Cardiac muscle cell (in vitro differentiated cells and primary cell): ENCODE data around the gene SSRP1. TPM values are rescaled to one million over a fixed set of nuclear protein-coding genes. Genes with fewer than 3 reads are reported as not detected.
"Not testable (repeated sequence)": the region's sequence is repeated elsewhere in the genome, so short reads cannot be mapped to it uniquely, and the experiment has no call there.

Source experiments
- DNase-seq, 2 donors: peaks; one replicate each; pipeline versions ENCODE4 v3.0.0 to v3.0.0-alpha.2; 2010 to 2017; ENCODE audit warnings: low read depth in 1 of 2, low spot score in 1 of 2
- H3K27ac ChIP-seq: fragments of 200-600 bp; sonication (generic); 2 replicates; pipeline ENCODE4 v1.5.1; 2016
- H3K27me3 ChIP-seq: fragments of 200-600 bp; sonication (generic); 2 replicates; pipeline ENCODE4 v1.6.0; 2016; ENCODE audit warnings: control low read depth
- H3K36me3 ChIP-seq: fragments of 200-600 bp; sonication (generic); 2 replicates; pipeline ENCODE4 v1.5.1; 2016; ENCODE audit warnings: control low read depth
- H3K4me1 ChIP-seq: fragments of 200-600 bp; sonication (generic); 2 replicates; pipeline ENCODE4 v1.8.1; 2017; ENCODE audit warnings: low read depth, mild to moderate bottlenecking, mixed run types
- H3K4me3 ChIP-seq: fragments of 200-600 bp; sonication (generic); 2 replicates; pipeline ENCODE4 v1.5.1; 2016; ENCODE audit warnings: mild to moderate bottlenecking
- H3K9me3 ChIP-seq: fragments of 200-600 bp; sonication (generic); 2 replicates; pipeline ENCODE4 v1.5.1; 2017; ENCODE audit warnings: low read depth, mild to moderate bottlenecking, control low read depth
- CTCF ChIP-seq: IDR thresholded peaks from 2 replicates; pipeline ENCODE4 v1.5.1; 2012; ENCODE audit warnings: low read depth, mild to moderate bottlenecking, low read length
- polyA plus RNA-seq: library from polyadenylated mRNA; unstranded; fragments of >200 nt; fragmentation: Nextera tagmentation; extraction: Ambion mirVana; gene quantifications from 2 replicates; pipeline ENCODE4 v1.2.1, GENCODE V29; 2016
- total RNA-seq: library from RNA; depleted of rRNA; stranded (reverse); fragments of >200 nt; gene quantifications from 2 replicates; pipeline ENCODE4 v1.2.3, GENCODE V29; 2016

The SSRP1 gene
- total and polyA plus RNA-seq, 2 experiments from 2014 or later: 87.0 to 180 TPM

DNA sequence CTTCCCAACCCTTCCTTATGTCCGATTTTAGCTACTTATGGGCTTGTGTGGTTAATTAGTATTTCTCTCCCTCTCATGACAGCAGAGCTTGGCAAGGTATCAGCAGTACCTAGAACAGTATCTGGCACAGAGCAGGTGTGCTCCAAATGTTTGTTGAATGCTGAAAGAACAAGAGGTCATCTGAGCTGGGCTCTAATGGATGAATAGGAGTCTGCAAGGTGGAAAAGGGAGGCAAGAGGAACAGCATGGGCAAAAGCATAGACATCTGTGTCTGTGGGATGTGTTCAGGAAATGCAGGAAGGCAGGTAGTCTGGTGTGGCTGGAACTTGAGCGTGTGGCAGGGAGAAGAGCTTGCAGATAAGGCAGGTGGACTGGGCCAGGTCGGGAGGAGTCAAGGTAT, 26.2 kb upstream of the SSRP1 start:
- Histone ChIP-seq H3K4me3 (no peak overlapping the region), H3K9me3 (no peaks in the 10 kb centered on the region), H3K4me1 (no peaks in the 10 kb centered on the region), H3K27ac (no peak overlapping the region), H3K27me3 (no peaks in the 10 kb centered on the region), H3K36me3 (no peaks in the 10 kb centered on the region)
- TF ChIP-seq CTCF: no peak
- no peak for DNase-seq

GRCh38 chr11:57361420-57361819, 25.7 kb upstream of the SSRP1 start:
- not testable (repeated sequence) for H3K4me3 ChIP-seq, H3K27me3 ChIP-seq, DNase-seq, H3K4me1 ChIP-seq, H3K9me3 ChIP-seq, H3K27ac ChIP-seq, H3K36me3 ChIP-seq

DNA sequence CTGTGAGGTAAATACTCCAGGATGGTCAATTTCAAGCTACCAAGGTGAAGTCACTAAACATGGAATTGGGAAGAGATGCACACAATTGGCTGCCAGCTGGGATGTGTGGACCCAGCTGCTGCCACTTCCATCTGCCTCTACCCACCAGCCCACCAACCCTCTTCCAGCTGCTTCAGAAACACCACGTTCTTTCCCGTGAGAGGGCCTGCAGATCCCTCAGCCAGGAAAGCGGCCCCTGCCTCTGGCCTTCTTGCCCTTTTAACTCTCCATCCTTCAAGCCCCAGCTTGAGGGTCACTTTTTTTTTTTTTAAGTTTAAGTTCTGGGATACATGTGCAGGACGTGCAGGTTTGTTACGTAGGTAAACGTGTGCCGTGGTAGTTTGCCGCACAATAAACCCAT, 25.3 kb upstream of the SSRP1 start:
- no peak for DNase-seq
- Histone ChIP-seq H3K27ac (no peak overlapping the region), H3K27me3 (no peaks in the 10 kb centered on the region), H3K4me1 (no peaks in the 10 kb centered on the region), H3K9me3 (no peaks in the 10 kb centered on the region), H3K36me3 (no peaks in the 10 kb centered on the region), H3K4me3 (no peak overlapping the region)
- TF ChIP-seq CTCF: no peak

- Histone ChIP-seq H3K9me3 (no peaks in the 10 kb centered on the region), H3K27me3 (no peaks in the 10 kb centered on the region), H3K27ac (no peak overlapping the region), H3K4me3 (no peak overlapping the region), H3K4me1 (no peaks in the 10 kb centered on the region), H3K36me3 (no peaks in the 10 kb centered on the region)
- DNase-seq: no peak
- no peak for TF ChIP-seq CTCF
These were observed 24.4 kb upstream of the SSRP1 start for GRCh38 chr11:57359896-57360690.

DNA sequence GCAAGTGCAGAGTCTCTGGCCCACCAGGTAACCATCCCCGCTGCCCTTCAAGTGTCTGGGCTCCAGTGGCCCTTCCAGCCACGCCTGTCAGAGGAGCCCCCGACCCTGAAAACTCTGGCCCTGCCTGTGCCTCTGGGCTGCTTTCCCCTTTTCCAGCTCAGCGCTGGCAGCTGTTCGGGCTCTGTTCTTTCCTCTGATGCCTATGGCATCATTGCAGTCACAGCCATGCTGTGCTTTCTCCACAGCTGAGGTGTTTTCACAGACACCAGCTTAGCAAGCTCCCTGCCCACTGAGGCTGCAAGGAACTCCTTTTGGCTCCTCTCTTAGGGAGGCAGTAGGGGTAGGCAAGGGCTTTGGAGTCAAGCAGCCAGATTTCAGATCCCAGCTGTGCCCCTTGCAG, 23.7 kb upstream of the SSRP1 start:
- no peak for TF ChIP-seq CTCF
- no peaks in the 10 kb centered on the region for H3K9me3 ChIP-seq
- no peaks in the 10 kb centered on the region for H3K36me3 ChIP-seq
- no peak overlapping the region for H3K27ac ChIP-seq
- no peak for DNase-seq
- peaks cover 5% of the 10 kb centered on the region for H3K4me1 ChIP-seq
- no peaks in the 10 kb centered on the region for H3K27me3 ChIP-seq
- no peak overlapping the region for H3K4me3 ChIP-seq

GRCh38 chr11:57358991-57359390, 23.3 kb upstream of the SSRP1 start:
- TF ChIP-seq CTCF: no peak
- no peak overlapping the region for H3K27ac ChIP-seq

More at GRCh38 chr11:57358991-57359390, 23.3 kb upstream of the SSRP1 start:
- Histone ChIP-seq H3K4me3 (no peak overlapping the region), H3K36me3 (no peaks in the 10 kb centered on the region), H3K9me3 (no peaks in the 10 kb centered on the region), H3K4me1 (peaks cover 9% of the 10 kb centered on the region), H3K27me3 (no peaks in the 10 kb centered on the region)
- DNase-seq: no peak
